Neural cell (in vitro differentiated cells): Measurements from ENCODE around the gene RALGDS. TPM values are rescaled to one million over a fixed set of nuclear protein-coding genes. Genes with fewer than 3 reads are reported as not detected.

ENCODE experiments used
- H2AFZ ChIP-seq: fragments of 200-600, 300-800 bp; sonication (generic), shearing (Covaris generic); 2 replicates; pipeline ENCODE4 v1.6.0; 2014; ENCODE audit warnings: low read depth, mild to moderate bottlenecking, antibody characterized with exemption, low read length, moderate library complexity
- H3F3A ChIP-seq: fragments of 200-600 bp; shearing (Covaris generic); 2 replicates; pipeline ENCODE4 v1.6.1; 2016; ENCODE audit warnings: mild to moderate bottlenecking, moderate library complexity, mixed read lengths, antibody characterized with exemption, low read length; ENCODE audit not compliant: insufficient read depth, poor library complexity, severe bottlenecking
- H3K27ac ChIP-seq: fragments of 200-600, 300-800 bp; sonication (generic), shearing (Covaris generic); 2 replicates; pipeline ENCODE4 v1.5.1; 2014; ENCODE audit warnings: mild to moderate bottlenecking, low read length, moderate library complexity
- H3K27me3 ChIP-seq: fragments of 300-800, 200-600 bp; sonication (generic), shearing (Covaris generic); 2 replicates; pipeline ENCODE4 v1.6.0; 2014; ENCODE audit warnings: mild to moderate bottlenecking, low read depth, low read length, moderate library complexity; ENCODE audit not compliant: insufficient read depth
- H3K36me3 ChIP-seq: fragments of 300-800, 200-600 bp; sonication (generic), shearing (Covaris generic); 2 replicates; pipeline ENCODE4 v1.5.1; 2014; ENCODE audit warnings: mild to moderate bottlenecking, antibody characterized with exemption, low read length, moderate library complexity; ENCODE audit not compliant: insufficient read depth
- H3K4me2 ChIP-seq: fragments of 300-800, 200-600 bp; sonication (generic), shearing (Covaris generic); 2 replicates; pipeline ENCODE4 v1.6.0; 2014; ENCODE audit warnings: mild to moderate bottlenecking, low read length
- H3K4me3 ChIP-seq: fragments of 300-800, 200-600 bp; sonication (generic), shearing (Covaris generic); 2 replicates; pipeline ENCODE4 v1.5.1; 2014; ENCODE audit warnings: mild to moderate bottlenecking, low read length, moderate library complexity
- H3K79me2 ChIP-seq: fragments of 200-600 bp; shearing (Covaris generic); replicated peaks from 2 replicates; pipeline ENCODE4 v1.6.0; 2014; ENCODE audit warnings: mild to moderate bottlenecking, low read length, moderate library complexity; ENCODE audit not compliant: insufficient read depth
- H3K9ac ChIP-seq: fragments of 300-800, 200-600 bp; sonication (generic), shearing (Covaris generic); 2 replicates; pipeline ENCODE4 v1.6.1; 2016; ENCODE audit warnings: mild to moderate bottlenecking, low read length, mixed read lengths
- H3K9me2 ChIP-seq: fragments of 200-600 bp; shearing (Covaris generic); 2 replicates; pipeline ENCODE4 v1.6.1; 2016; ENCODE audit warnings: mild to moderate bottlenecking, low read length, mixed read lengths; ENCODE audit not compliant: insufficient read depth
- H3K9me3 ChIP-seq: fragments of 200-600, 300-800 bp; sonication (generic), shearing (Covaris generic); 2 replicates; pipeline ENCODE4 v1.6.1; 2016; ENCODE audit warnings: mild to moderate bottlenecking, mixed run types, low read length, moderate library complexity, mixed read lengths
- H4K20me1 ChIP-seq: fragments of 200-600 bp; shearing (Covaris generic); 2 replicates; pipeline ENCODE4 v1.6.1; 2016; ENCODE audit warnings: mild to moderate bottlenecking, mixed run types; ENCODE audit not compliant: insufficient read depth
- CTCF ChIP-seq: fragments of 450-650 bp; IDR thresholded peaks from 2 replicates; pipeline ENCODE4 v1.5.1; 2014; ENCODE audit warnings: antibody characterized with exemption, mild to moderate bottlenecking, moderate library complexity; ENCODE audit not compliant: poor library complexity, severe bottlenecking
- EP300 ChIP-seq: fragments of 450-650 bp; conservative IDR thresholded peaks from 2 replicates; pipeline ENCODE4 v1.6.1; 2014; ENCODE audit warnings: antibody characterized with exemption, mild to moderate bottlenecking, moderate library complexity; ENCODE audit not compliant: poor library complexity, severe bottlenecking
- EZH2 ChIP-seq: fragments of 200-600, 300-800 bp; shearing (Covaris generic), sonication (generic); IDR thresholded peaks from 2 replicates; pipeline ENCODE4 v1.6.1; 2014; ENCODE audit warnings: antibody characterized with exemption, low read length, borderline replicate concordance, mild to moderate bottlenecking; ENCODE audit not compliant: insufficient read depth, poor library complexity, severe bottlenecking
- MXI1 ChIP-seq: fragments of 450-650 bp; conservative IDR thresholded peaks from 2 replicates; pipeline ENCODE4 v1.6.1; 2014; ENCODE audit warnings: antibody characterized with exemption, mild to moderate bottlenecking; ENCODE audit not compliant: poor library complexity, severe bottlenecking
- POLR2AphosphoS5 ChIP-seq: IDR thresholded peaks from 2 replicates; pipeline ENCODE4 v1.6.1; 2012
- RAD21 ChIP-seq: fragments of 450-650 bp; conservative IDR thresholded peaks from 2 replicates; pipeline ENCODE4 v1.6.1; 2014; ENCODE audit warnings: antibody characterized with exemption, mild to moderate bottlenecking, moderate library complexity
- REST ChIP-seq: IDR thresholded peaks from 2 replicates; pipeline ENCODE4 v1.6.1; 2012; ENCODE audit warnings: borderline replicate concordance
- SMC3 ChIP-seq: fragments of 450-650 bp; conservative IDR thresholded peaks from 2 replicates; pipeline ENCODE4 v1.6.1; 2014; ENCODE audit warnings: antibody characterized with exemption, mild to moderate bottlenecking, moderate library complexity; ENCODE audit not compliant: poor library complexity
- TAF1 ChIP-seq: IDR thresholded peaks from 2 replicates; pipeline ENCODE4 v1.6.1; 2012; ENCODE audit warnings: low read depth
- polyA plus RNA-seq: library from polyadenylated mRNA; depleted of rRNA; stranded (reverse); fragments of >200 nt; gene quantifications from 2 replicates; pipeline ENCODE4 v1.2.3, GENCODE V29; 2014

Gene RALGDS
- polyA plus RNA-seq, 1 donor from 2014 or later: 174 TPM

- H3K9me3 ChIP-seq: no peaks in the 10 kb centered on the region
- no peak overlapping the region for H3K9ac ChIP-seq
- no peaks in the 10 kb centered on the region for H3K9me2 ChIP-seq
- no peaks in the 10 kb centered on the region for H3K36me3 ChIP-seq
- no peaks in the 10 kb centered on the region for H3K27me3 ChIP-seq
- H2AFZ ChIP-seq: no peak overlapping the region
- TF ChIP-seq CTCF: no peak
- TF ChIP-seq TAF1: no peak
- TF ChIP-seq EP300: no peak
- no peak for TF ChIP-seq MXI1
- TF ChIP-seq REST: no peak
- TF ChIP-seq EZH2: no peak
- no peak for TF ChIP-seq RAD21
- TF ChIP-seq SMC3: no peak
- TF ChIP-seq POLR2AphosphoS5: no peak
- peaks cover 11% of the 10 kb centered on the region for H4K20me1 ChIP-seq
- no peak overlapping the region for H3K4me3 ChIP-seq
- H3K79me2 ChIP-seq: peaks cover 17% of the 10 kb centered on the region
- H3K27ac ChIP-seq: no peak overlapping the region
- no peak overlapping the region for H3K4me2 ChIP-seq
- no peaks in the 10 kb centered on the region for H3F3A ChIP-seq
Measured at GRCh38 chr9:133129001-133129795, 8.2 kb upstream of the RALGDS start.

GRCh38 chr9:133128152-133128551 lies 7.1 kb upstream of the RALGDS start:
- Histone ChIP-seq H3K27ac (no peak overlapping the region), H3F3A (no peaks in the 10 kb centered on the region), H3K27me3 (no peaks in the 10 kb centered on the region), H4K20me1 (peaks cover 10% of the 10 kb centered on the region), H3K9me3 (no peaks in the 10 kb centered on the region), H2AFZ (no peak overlapping the region), H3K36me3 (no peaks in the 10 kb centered on the region), H3K9me2 (no peaks in the 10 kb centered on the region), H3K9ac (no peak overlapping the region), H3K79me2 (peaks cover 15% of the 10 kb centered on the region), H3K4me2 (no peak overlapping the region), H3K4me3 (no peak overlapping the region)
- no peak for TF ChIP-seq SMC3
- no peak for TF ChIP-seq CTCF
- TF ChIP-seq POLR2AphosphoS5: no peak
- no peak for TF ChIP-seq EZH2
- no peak for TF ChIP-seq MXI1
- TF ChIP-seq RAD21: no peak
- no peak for TF ChIP-seq TAF1
- TF ChIP-seq REST: no peak
- no peak for TF ChIP-seq EP300
